IPS-NIHi11 (cell line): ENCODE data around the gene TBR1.

Experiments
- DNase-seq: peaks from one replicate; pipeline ENCODE4 v3.0.0; 2012; ENCODE audit warnings: mixed read lengths, low spot score

The TBR1 gene

GRCh38 chr2:161415987-161416707, at the start of gene TBR1:
Gene TBR1 (plus strand): TSS chr2:161416297. CDS start chr2:161416411, 114 bp downstream.
- no peak for DNase-seq

GRCh38 chr2:161367675-161368074, 48.4 kb upstream of the TBR1 start:
- no peak for DNase-seq

GRCh38 chr2:161369311-161369710, 46.8 kb upstream of the TBR1 start:
- DNase-seq, result peak; percentile 17

GRCh38 chr2:161370981-161371380, 45.1 kb upstream of the TBR1 start:
- no peak for DNase-seq

GRCh38 chr2:161371869-161372268, 44.2 kb upstream of the TBR1 start:
- no peak for DNase-seq

- DNase-seq, result no peak
These were observed 42.2 kb upstream of the TBR1 start for GRCh38 chr2:161373942-161374341.

GRCh38 chr2:161374446-161374845, 41.7 kb upstream of the TBR1 start:
- DNase-seq, result no peak

- DNase-seq, result no peak
These were observed 36.4 kb upstream of the TBR1 start for GRCh38 chr2:161379740-161380139.

GRCh38 chr2:161381546-161381945, 34.6 kb upstream of the TBR1 start:
- no peak for DNase-seq

GRCh38 chr2:161382747-161383146, 33.4 kb upstream of the TBR1 start:
- DNase-seq, result no peak

GRCh38 chr2:161384864-161385263, 31.2 kb upstream of the TBR1 start:
- no peak for DNase-seq

GRCh38 chr2:161386228-161386824, 29.8 kb upstream of the TBR1 start:
- DNase-seq, result no peak

GRCh38 chr2:161388146-161388779, 27.8 kb upstream of the TBR1 start:
- DNase-seq, result no peak

- no peak for DNase-seq
These were observed 24.2 kb upstream of the TBR1 start for GRCh38 chr2:161391737-161392506.

GRCh38 chr2:161400076-161400475, 16.0 kb upstream of the TBR1 start:
- no peak for DNase-seq

- DNase-seq, result no peak
These were observed 13.8 kb upstream of the TBR1 start for GRCh38 chr2:161402297-161402696.

GRCh38 chr2:161406316-161406715, 9.8 kb upstream of the TBR1 start:
- no peak for DNase-seq

GRCh38 chr2:161407597-161407996, 8.5 kb upstream of the TBR1 start:
- no peak for DNase-seq

- DNase-seq, result no peak
These were observed 6.7 kb upstream of the TBR1 start for GRCh38 chr2:161409308-161409907.

GRCh38 chr2:161412346-161412745, 3.8 kb upstream of the TBR1 start:
- no peak for DNase-seq

- peak; percentile 56 for DNase-seq
These were observed 1.8 kb upstream of the TBR1 start for GRCh38 chr2:161414042-161415033.
